Neural cell (in vitro differentiated cells): ENCODE measurements around the gene UVRAG. TPM values are rescaled to one million over a fixed set of nuclear protein-coding genes. Genes with fewer than 3 reads are reported as not detected.

Source experiments
- H2AFZ ChIP-seq: fragments of 200-600, 300-800 bp; sonication (generic), shearing (Covaris generic); 2 replicates; pipeline ENCODE4 v1.6.0; 2014; ENCODE audit warnings: low read depth, mild to moderate bottlenecking, antibody characterized with exemption, low read length, moderate library complexity
- H3F3A ChIP-seq: fragments of 200-600 bp; shearing (Covaris generic); 2 replicates; pipeline ENCODE4 v1.6.1; 2016; ENCODE audit warnings: mild to moderate bottlenecking, moderate library complexity, mixed read lengths, antibody characterized with exemption, low read length; ENCODE audit not compliant: insufficient read depth, poor library complexity, severe bottlenecking
- H3K27ac ChIP-seq: fragments of 200-600, 300-800 bp; sonication (generic), shearing (Covaris generic); 2 replicates; pipeline ENCODE4 v1.5.1; 2014; ENCODE audit warnings: mild to moderate bottlenecking, low read length, moderate library complexity
- H3K27me3 ChIP-seq: fragments of 300-800, 200-600 bp; sonication (generic), shearing (Covaris generic); 2 replicates; pipeline ENCODE4 v1.6.0; 2014; ENCODE audit warnings: mild to moderate bottlenecking, low read depth, low read length, moderate library complexity; ENCODE audit not compliant: insufficient read depth
- H3K36me3 ChIP-seq: fragments of 300-800, 200-600 bp; sonication (generic), shearing (Covaris generic); 2 replicates; pipeline ENCODE4 v1.5.1; 2014; ENCODE audit warnings: mild to moderate bottlenecking, antibody characterized with exemption, low read length, moderate library complexity; ENCODE audit not compliant: insufficient read depth
- H3K4me2 ChIP-seq: fragments of 300-800, 200-600 bp; sonication (generic), shearing (Covaris generic); 2 replicates; pipeline ENCODE4 v1.6.0; 2014; ENCODE audit warnings: mild to moderate bottlenecking, low read length
- H3K4me3 ChIP-seq: fragments of 300-800, 200-600 bp; sonication (generic), shearing (Covaris generic); 2 replicates; pipeline ENCODE4 v1.5.1; 2014; ENCODE audit warnings: mild to moderate bottlenecking, low read length, moderate library complexity
- H3K79me2 ChIP-seq: fragments of 200-600 bp; shearing (Covaris generic); replicated peaks from 2 replicates; pipeline ENCODE4 v1.6.0; 2014; ENCODE audit warnings: mild to moderate bottlenecking, low read length, moderate library complexity; ENCODE audit not compliant: insufficient read depth
- H3K9ac ChIP-seq: fragments of 300-800, 200-600 bp; sonication (generic), shearing (Covaris generic); 2 replicates; pipeline ENCODE4 v1.6.1; 2016; ENCODE audit warnings: mild to moderate bottlenecking, low read length, mixed read lengths
- H3K9me2 ChIP-seq: fragments of 200-600 bp; shearing (Covaris generic); 2 replicates; pipeline ENCODE4 v1.6.1; 2016; ENCODE audit warnings: mild to moderate bottlenecking, low read length, mixed read lengths; ENCODE audit not compliant: insufficient read depth
- H3K9me3 ChIP-seq: fragments of 200-600, 300-800 bp; sonication (generic), shearing (Covaris generic); 2 replicates; pipeline ENCODE4 v1.6.1; 2016; ENCODE audit warnings: mild to moderate bottlenecking, mixed run types, low read length, moderate library complexity, mixed read lengths
- H4K20me1 ChIP-seq: fragments of 200-600 bp; shearing (Covaris generic); 2 replicates; pipeline ENCODE4 v1.6.1; 2016; ENCODE audit warnings: mild to moderate bottlenecking, mixed run types; ENCODE audit not compliant: insufficient read depth
- EP300 ChIP-seq: fragments of 450-650 bp; conservative IDR thresholded peaks from 2 replicates; pipeline ENCODE4 v1.6.1; 2014; ENCODE audit warnings: antibody characterized with exemption, mild to moderate bottlenecking, moderate library complexity; ENCODE audit not compliant: poor library complexity, severe bottlenecking
- EZH2 ChIP-seq: fragments of 200-600, 300-800 bp; shearing (Covaris generic), sonication (generic); IDR thresholded peaks from 2 replicates; pipeline ENCODE4 v1.6.1; 2014; ENCODE audit warnings: antibody characterized with exemption, low read length, borderline replicate concordance, mild to moderate bottlenecking; ENCODE audit not compliant: insufficient read depth, poor library complexity, severe bottlenecking
- MXI1 ChIP-seq: fragments of 450-650 bp; conservative IDR thresholded peaks from 2 replicates; pipeline ENCODE4 v1.6.1; 2014; ENCODE audit warnings: antibody characterized with exemption, mild to moderate bottlenecking; ENCODE audit not compliant: poor library complexity, severe bottlenecking
- POLR2AphosphoS5 ChIP-seq: IDR thresholded peaks from 2 replicates; pipeline ENCODE4 v1.6.1; 2012
- RAD21 ChIP-seq: fragments of 450-650 bp; conservative IDR thresholded peaks from 2 replicates; pipeline ENCODE4 v1.6.1; 2014; ENCODE audit warnings: antibody characterized with exemption, mild to moderate bottlenecking, moderate library complexity
- SMC3 ChIP-seq: fragments of 450-650 bp; conservative IDR thresholded peaks from 2 replicates; pipeline ENCODE4 v1.6.1; 2014; ENCODE audit warnings: antibody characterized with exemption, mild to moderate bottlenecking, moderate library complexity; ENCODE audit not compliant: poor library complexity
- TAF1 ChIP-seq: IDR thresholded peaks from 2 replicates; pipeline ENCODE4 v1.6.1; 2012; ENCODE audit warnings: low read depth
- polyA plus RNA-seq: library from polyadenylated mRNA; depleted of rRNA; stranded (reverse); fragments of >200 nt; gene quantifications from 2 replicates; pipeline ENCODE4 v1.2.3, GENCODE V29; 2014
- TF ChIP-seq, protein P1 (sequence below): IDR thresholded peaks from 2 replicates; pipeline ENCODE4 v1.6.1; 2012; ENCODE audit warnings: borderline replicate concordance
- TF ChIP-seq, protein P2 (sequence below): fragments of 450-650 bp; IDR thresholded peaks from 2 replicates; pipeline ENCODE4 v1.5.1; 2014; ENCODE audit warnings: antibody characterized with exemption, mild to moderate bottlenecking, moderate library complexity; ENCODE audit not compliant: poor library complexity, severe bottlenecking

The UVRAG gene
- polyA plus RNA-seq, 1 donor from 2014 or later, result 31.6 TPM

DNA sequence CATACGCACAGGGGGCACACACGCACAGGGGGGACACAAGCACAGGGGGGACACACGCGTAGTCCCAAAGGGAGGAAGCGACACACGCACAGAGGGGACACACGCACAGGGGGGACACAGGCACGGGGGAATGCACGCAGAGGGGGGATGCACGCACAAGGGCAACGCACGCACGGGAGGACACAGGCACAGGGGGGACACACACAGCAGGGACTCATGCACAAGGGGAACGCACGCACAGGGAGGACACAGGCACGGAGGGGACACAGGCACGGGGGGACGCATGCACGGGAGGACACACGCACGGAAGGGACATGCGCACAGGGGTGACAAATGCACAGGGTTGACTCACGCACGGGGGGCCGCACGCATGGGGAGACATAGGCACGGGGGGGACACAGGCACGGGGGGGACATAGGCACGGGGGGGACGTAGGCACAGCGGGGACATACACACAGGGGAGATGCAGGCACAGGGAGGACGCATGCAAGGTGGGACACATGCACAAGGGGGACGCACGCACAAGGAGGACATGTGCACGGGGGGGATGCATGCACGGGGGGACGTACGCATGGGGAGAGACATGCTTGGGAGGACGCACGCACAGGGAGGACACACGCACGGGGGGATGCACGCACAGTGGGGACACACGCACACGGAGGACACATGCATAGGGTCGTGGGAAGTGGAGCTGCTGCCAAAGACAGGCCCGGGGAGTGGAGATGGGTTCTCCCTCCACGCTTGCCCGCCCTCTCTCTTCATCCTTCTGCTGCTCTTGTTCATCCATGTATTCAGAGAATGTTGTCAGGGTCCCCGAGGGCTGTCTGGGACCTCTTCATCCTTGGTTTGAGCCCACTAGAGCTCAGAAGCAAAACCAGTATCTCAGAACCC is 350.1 kb downstream of the UVRAG start:
- Histone ChIP-seq H3F3A (no peaks in the 10 kb centered on the region), H3K9ac (no peak overlapping the region), H3K79me2 (no peaks in the 10 kb centered on the region), H3K4me3 (no peak overlapping the region), H3K9me2 (no peaks in the 10 kb centered on the region), H3K27ac (no peak overlapping the region), H3K9me3 (no peaks in the 10 kb centered on the region), H4K20me1 (no peaks in the 10 kb centered on the region), H3K4me2 (no peak overlapping the region), H3K36me3 (no peaks in the 10 kb centered on the region), H2AFZ (no peak overlapping the region), H3K27me3 (no peaks in the 10 kb centered on the region)
- TF ChIP-seq, protein P1, sequence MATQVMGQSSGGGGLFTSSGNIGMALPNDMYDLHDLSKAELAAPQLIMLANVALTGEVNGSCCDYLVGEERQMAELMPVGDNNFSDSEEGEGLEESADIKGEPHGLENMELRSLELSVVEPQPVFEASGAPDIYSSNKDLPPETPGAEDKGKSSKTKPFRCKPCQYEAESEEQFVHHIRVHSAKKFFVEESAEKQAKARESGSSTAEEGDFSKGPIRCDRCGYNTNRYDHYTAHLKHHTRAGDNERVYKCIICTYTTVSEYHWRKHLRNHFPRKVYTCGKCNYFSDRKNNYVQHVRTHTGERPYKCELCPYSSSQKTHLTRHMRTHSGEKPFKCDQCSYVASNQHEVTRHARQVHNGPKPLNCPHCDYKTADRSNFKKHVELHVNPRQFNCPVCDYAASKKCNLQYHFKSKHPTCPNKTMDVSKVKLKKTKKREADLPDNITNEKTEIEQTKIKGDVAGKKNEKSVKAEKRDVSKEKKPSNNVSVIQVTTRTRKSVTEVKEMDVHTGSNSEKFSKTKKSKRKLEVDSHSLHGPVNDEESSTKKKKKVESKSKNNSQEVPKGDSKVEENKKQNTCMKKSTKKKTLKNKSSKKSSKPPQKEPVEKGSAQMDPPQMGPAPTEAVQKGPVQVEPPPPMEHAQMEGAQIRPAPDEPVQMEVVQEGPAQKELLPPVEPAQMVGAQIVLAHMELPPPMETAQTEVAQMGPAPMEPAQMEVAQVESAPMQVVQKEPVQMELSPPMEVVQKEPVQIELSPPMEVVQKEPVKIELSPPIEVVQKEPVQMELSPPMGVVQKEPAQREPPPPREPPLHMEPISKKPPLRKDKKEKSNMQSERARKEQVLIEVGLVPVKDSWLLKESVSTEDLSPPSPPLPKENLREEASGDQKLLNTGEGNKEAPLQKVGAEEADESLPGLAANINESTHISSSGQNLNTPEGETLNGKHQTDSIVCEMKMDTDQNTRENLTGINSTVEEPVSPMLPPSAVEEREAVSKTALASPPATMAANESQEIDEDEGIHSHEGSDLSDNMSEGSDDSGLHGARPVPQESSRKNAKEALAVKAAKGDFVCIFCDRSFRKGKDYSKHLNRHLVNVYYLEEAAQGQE, result no peak
- TF ChIP-seq EZH2, result no peak
- TF ChIP-seq RAD21, result no peak
- no peak for TF ChIP-seq TAF1
- no peak for TF ChIP-seq SMC3
- TF ChIP-seq MXI1, result no peak
- TF ChIP-seq, protein P2, sequence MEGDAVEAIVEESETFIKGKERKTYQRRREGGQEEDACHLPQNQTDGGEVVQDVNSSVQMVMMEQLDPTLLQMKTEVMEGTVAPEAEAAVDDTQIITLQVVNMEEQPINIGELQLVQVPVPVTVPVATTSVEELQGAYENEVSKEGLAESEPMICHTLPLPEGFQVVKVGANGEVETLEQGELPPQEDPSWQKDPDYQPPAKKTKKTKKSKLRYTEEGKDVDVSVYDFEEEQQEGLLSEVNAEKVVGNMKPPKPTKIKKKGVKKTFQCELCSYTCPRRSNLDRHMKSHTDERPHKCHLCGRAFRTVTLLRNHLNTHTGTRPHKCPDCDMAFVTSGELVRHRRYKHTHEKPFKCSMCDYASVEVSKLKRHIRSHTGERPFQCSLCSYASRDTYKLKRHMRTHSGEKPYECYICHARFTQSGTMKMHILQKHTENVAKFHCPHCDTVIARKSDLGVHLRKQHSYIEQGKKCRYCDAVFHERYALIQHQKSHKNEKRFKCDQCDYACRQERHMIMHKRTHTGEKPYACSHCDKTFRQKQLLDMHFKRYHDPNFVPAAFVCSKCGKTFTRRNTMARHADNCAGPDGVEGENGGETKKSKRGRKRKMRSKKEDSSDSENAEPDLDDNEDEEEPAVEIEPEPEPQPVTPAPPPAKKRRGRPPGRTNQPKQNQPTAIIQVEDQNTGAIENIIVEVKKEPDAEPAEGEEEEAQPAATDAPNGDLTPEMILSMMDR, result no peak
- no peak for TF ChIP-seq EP300
- TF ChIP-seq POLR2AphosphoS5, result no peak

DNA sequence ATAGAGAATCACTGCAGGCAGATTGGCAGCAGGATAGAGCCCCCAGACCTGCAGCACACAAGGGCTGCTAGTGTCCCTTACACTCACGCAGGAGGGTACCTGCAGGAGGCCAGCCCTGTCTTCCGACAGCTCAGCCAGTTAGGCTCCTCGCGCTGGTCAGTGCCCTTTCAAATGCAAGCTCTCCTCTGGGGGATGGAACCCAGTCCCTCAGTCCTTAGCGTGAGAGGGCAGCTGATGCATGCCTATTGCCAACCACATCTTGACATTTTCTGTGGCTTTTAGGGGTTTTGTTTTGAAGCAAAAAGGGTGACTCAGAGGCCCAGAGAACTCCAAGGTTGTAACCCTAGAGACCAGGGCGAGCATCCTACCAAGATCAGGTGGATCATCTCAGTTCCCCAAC is 351.3 kb downstream of the UVRAG start:
- Histone ChIP-seq H3K9me2 (no peaks in the 10 kb centered on the region), H3K9me3 (no peaks in the 10 kb centered on the region), H4K20me1 (no peaks in the 10 kb centered on the region), H3F3A (no peaks in the 10 kb centered on the region), H3K27me3 (no peaks in the 10 kb centered on the region), H3K79me2 (no peaks in the 10 kb centered on the region), H3K27ac (no peak overlapping the region), H2AFZ (no peak overlapping the region), H3K4me3 (no peak overlapping the region), H3K36me3 (no peaks in the 10 kb centered on the region), H3K9ac (no peak overlapping the region), H3K4me2 (no peak overlapping the region)
- no peak for TF ChIP-seq TAF1
